SK-N-SH (cell line): ENCODE data around the gene FBXW10B. TPM values are rescaled to one million over a fixed set of nuclear protein-coding genes. Genes with fewer than 3 reads are reported as not detected.

Experiments used
- CTCF ChIA-PET: fragments of 300-600, 350-600 bp; formaldehyde crosslinking; extraction: SDS; loops from one replicate; lab custom pipeline; 2021; lab: Yijun Ruan, JAX
- POLR2A ChIA-PET: fragments of 350-600 bp; sonication (Branson Sonifier 250); formaldehyde crosslinking; extraction: SDS; loops from one replicate; lab custom pipeline; 2020; ENCODE audit warnings: antibody characterized with exemption, inconsistent platforms; lab: Yijun Ruan, JAX
- DNase-seq: peaks from one replicate; pipeline ENCODE4 v3.0.0; 2012
- H2AFZ ChIP-seq: fragments of 200-600 bp; sonication (generic); 2 replicates; pipeline ENCODE4 v1.8.1; 2016; ENCODE audit warnings: antibody characterized with exemption, mild to moderate bottlenecking, low read depth
- H3F3A ChIP-seq: fragments of 200-600 bp; sonication (generic); replicated peaks from 2 replicates; pipeline ENCODE3; 2016; ENCODE audit warnings: antibody characterized with exemption, mild to moderate bottlenecking; ENCODE audit not compliant: insufficient read depth
- H3K27ac ChIP-seq, 2 experiments: fragments of 200-500 bp in 1 of 2; fragments of 200-600 bp in 1 of 2; sonication (Bioruptor generic) in 1 of 2; sonication (generic), shearing (Covaris generic) in 1 of 2; 2 replicates each; pipeline versions ENCODE4 v1.5.1 to v1.6.1; 2014 to 2016; ENCODE audit warnings: low read depth in 2 of 2, inconsistent platforms in 1 of 2, low read length in 1 of 2, mild to moderate bottlenecking in 1 of 2, mixed read lengths in 1 of 2
- H3K27me3 ChIP-seq: fragments of 200-600 bp; sonication (generic), shearing (Covaris generic); 2 replicates; pipeline ENCODE4 v1.6.1; 2016; ENCODE audit warnings: mixed run types; ENCODE audit not compliant: insufficient read depth
- H3K36me3 ChIP-seq, 2 experiments: fragments of 200-500 bp in 1 of 2; fragments of 200-600 bp in 1 of 2; sonication (Bioruptor generic) in 1 of 2; sonication (generic) in 1 of 2; replicated peaks in 1 of 2; 2 replicates each; pipeline versions ENCODE3 to v1.5.1; 2014 to 2016; ENCODE audit warnings: low read length in 1 of 2, mild to moderate bottlenecking in 1 of 2; ENCODE audit not compliant: insufficient read depth in 2 of 2, control insufficient read depth in 1 of 2
- H3K4me1 ChIP-seq, 2 experiments: fragments of 200-500 bp in 1 of 2; fragments of 200-600 bp in 1 of 2; sonication (Bioruptor generic) in 1 of 2; sonication (generic), shearing (Covaris generic) in 1 of 2; 2 replicates each; pipeline versions ENCODE4 v1.5.1 to v1.6.1; 2014 to 2016; ENCODE audit warnings: low read depth in 1 of 2, low read length in 1 of 2, mixed run types in 1 of 2; ENCODE audit not compliant: insufficient read depth in 2 of 2, control insufficient read depth in 1 of 2
- H3K4me2 ChIP-seq: fragments of 200-600 bp; sonication (generic), shearing (Covaris generic); 2 replicates; pipeline ENCODE4 v1.6.1; 2017; ENCODE audit warnings: mixed run types
- H3K4me3 ChIP-seq, 2 experiments: fragments of 200-500 bp in 1 of 2; fragments of 200-600 bp in 1 of 2; sonication (Bioruptor generic) in 1 of 2; sonication (generic), shearing (Covaris generic) in 1 of 2; 2 replicates each; pipeline versions ENCODE4 v1.5.1 to v1.8.1; 2014 to 2016; ENCODE audit warnings: low read depth in 2 of 2, inconsistent platforms in 1 of 2, low read length in 1 of 2, mild to moderate bottlenecking in 1 of 2, mixed read lengths in 1 of 2, moderate library complexity in 1 of 2
- H3K79me2 ChIP-seq: fragments of 200-600 bp; sonication (generic); 2 replicates; pipeline ENCODE4 v1.8.1; 2017; ENCODE audit warnings: mild to moderate bottlenecking; ENCODE audit not compliant: insufficient read depth
- H3K9ac ChIP-seq: fragments of 200-600 bp; sonication (generic); 2 replicates; pipeline ENCODE4 v1.6.1; 2017; ENCODE audit warnings: mixed run types
- H3K9me2 ChIP-seq: fragments of 200-600 bp; sonication (generic); 2 replicates; pipeline ENCODE4 v1.6.1; 2017; ENCODE audit warnings: mixed run types
- H3K9me3 ChIP-seq: fragments of 200-600 bp; sonication (generic); 2 replicates; pipeline ENCODE4 v1.6.1; 2017; ENCODE audit warnings: mixed run types, mild to moderate bottlenecking, moderate library complexity
- H4K20me1 ChIP-seq: fragments of 200-600 bp; sonication (generic); 2 replicates; pipeline ENCODE4 v1.6.1; 2017; ENCODE audit warnings: mild to moderate bottlenecking, mixed run types; ENCODE audit not compliant: insufficient read depth
- CHD2 ChIP-seq: fragments of 150-350 bp; IDR thresholded peaks from 2 replicates; pipeline ENCODE4 v1.6.1; 2018; ENCODE audit warnings: low read length; ENCODE audit not compliant: partially characterized antibody
- EZH2phosphoT487 ChIP-seq: fragments of 200-600 bp; sonication (generic); IDR thresholded peaks from 2 replicates; pipeline ENCODE4 v1.6.1; 2017; ENCODE audit warnings: low read depth, mixed run types, mild to moderate bottlenecking, antibody characterized with exemption, moderate library complexity, borderline replicate concordance
- FOXM1 ChIP-seq: IDR thresholded peaks from 2 replicates; pipeline ENCODE4 v1.4.0; 2012; ENCODE audit warnings: low read depth, mild to moderate bottlenecking
- GATA2 ChIP-seq: sonication (generic); formaldehyde crosslinking; IDR thresholded peaks from 2 replicates; pipeline ENCODE4 v1.5.0; 2020; ENCODE audit warnings: mild to moderate bottlenecking, missing genetic modification reagents
- IRF3 ChIP-seq: fragments of 150-350 bp; IDR thresholded peaks from 2 replicates; pipeline ENCODE4 v1.6.1; 2016; ENCODE audit warnings: mild to moderate bottlenecking, low read depth, low read length
- JUND ChIP-seq: IDR thresholded peaks from 2 replicates; pipeline ENCODE4 v1.4.0; 2012
- MEF2A ChIP-seq: IDR thresholded peaks from 2 replicates; pipeline ENCODE4 v1.4.0; 2012; ENCODE audit warnings: low read depth, borderline replicate concordance
- NRF1 ChIP-seq: IDR thresholded peaks from 2 replicates; pipeline ENCODE4 v1.6.1; 2012; ENCODE audit warnings: low read depth, mild to moderate bottlenecking, low read length
- PBX3 ChIP-seq: IDR thresholded peaks from 2 replicates; pipeline ENCODE4; 2012
- RCOR1 ChIP-seq: fragments of 150-350 bp; IDR thresholded peaks from 2 replicates; pipeline ENCODE4 v1.6.1; 2017; ENCODE audit warnings: antibody characterized with exemption, low read length
- RXRA ChIP-seq: IDR thresholded peaks from 2 replicates; pipeline ENCODE4 v1.4.0; 2012; ENCODE audit warnings: low read depth, mild to moderate bottlenecking, borderline replicate concordance
- TCF12 ChIP-seq: IDR thresholded peaks from 2 replicates; pipeline ENCODE4 v1.4.0; 2012
- TEAD4 ChIP-seq: IDR thresholded peaks from 2 replicates; pipeline ENCODE4 v1.4.0; 2012; ENCODE audit warnings: mild to moderate bottlenecking, borderline replicate concordance; ENCODE audit not compliant: insufficient read depth
- YY1 ChIP-seq: IDR thresholded peaks from 2 replicates; pipeline ENCODE4 v1.4.0; 2012; ENCODE audit warnings: low read depth, mild to moderate bottlenecking
- ZBTB33 ChIP-seq: IDR thresholded peaks from 2 replicates; pipeline ENCODE4 v1.4.0; 2012; ENCODE audit warnings: low read depth, borderline replicate concordance
- WGBS: methylation state at CpG from one replicate; pipeline ENCODE4 v1.1.6; 2017; ENCODE audit warnings: low lambda C conversion rate; 5-methylcytosine and 5-hydroxymethylcytosine counted together
- polyA plus RNA-seq, 3 experiments: library from polyadenylated mRNA; depleted of rRNA; stranded (reverse); fragments of >200 nt; gene quantifications; 2 replicates each; pipeline ENCODE4 v1.2.3, GENCODE V29; 2012
- TF ChIP-seq, protein P1 (sequence below): fragments of 150-350 bp; IDR thresholded peaks from 2 replicates; pipeline ENCODE4 v1.6.1; 2017; ENCODE audit warnings: antibody characterized with exemption, low read length, low read depth, borderline replicate concordance
- TF ChIP-seq, protein P2 (sequence below): IDR thresholded peaks from 2 replicates; pipeline ENCODE4 v1.4.0; 2012; ENCODE audit warnings: low read depth, borderline replicate concordance
- TF ChIP-seq, protein P3 (sequence below): fragments of 200-600 bp; sonication (generic); IDR thresholded peaks from 2 replicates; pipeline ENCODE4 v1.6.1; 2017; ENCODE audit warnings: antibody characterized with exemption, mild to moderate bottlenecking, moderate library complexity

The FBXW10B gene
- polyA plus RNA-seq, 1 of the 3 experiments (the other 2 are of a cell fraction): 0.46 TPM

GRCh38 chr17:15649861-15650421 is 30.4 kb upstream of the FBXW10B start:
- Histone ChIP-seq H4K20me1 (no peaks in the 10 kb centered on the region), H3K27me3 (no peaks in the 10 kb centered on the region), H2AFZ (no peak overlapping the region), H3K9me2 (no peaks in the 10 kb centered on the region), H3K4me1 (peaks cover 23 to 28% of the 10 kb centered on the region in 2 experiments), H3K4me2 (peak overlapping the region; percentile 91), H3K79me2 (peaks cover 30% of the 10 kb centered on the region; the same call in 1 of the 2 replicates), H3K9me3 (no peaks in the 10 kb centered on the region), H3K9ac (peak overlapping the region; percentile 68; the same call in 1 of the 2 replicates), H3K36me3 (no peaks in the 10 kb centered on the region), H3F3A (peaks cover 4% of the 10 kb centered on the region), H3K27ac (peak overlapping the region in 1 of 2 experiments; percentile 31; a peak in 1 of 4 replicates), H3K4me3 (peak overlapping the region; percentile 46 to 85; a peak in 3 of 4 replicates)
- ChIA-PET CTCF (interaction anchor here (0.8 to 1.4 kb wide), 2 partner anchors 8 to 147 kb away, joined by 3 to 4 read pairs; no protein-coding TSS in a partner anchor), POLR2A (no interaction called here)
- 42% methylated on average over 6 of the region's 6 CpGs for WGBS
- no peak for DNase-seq
- TF ChIP-seq, protein P1, sequence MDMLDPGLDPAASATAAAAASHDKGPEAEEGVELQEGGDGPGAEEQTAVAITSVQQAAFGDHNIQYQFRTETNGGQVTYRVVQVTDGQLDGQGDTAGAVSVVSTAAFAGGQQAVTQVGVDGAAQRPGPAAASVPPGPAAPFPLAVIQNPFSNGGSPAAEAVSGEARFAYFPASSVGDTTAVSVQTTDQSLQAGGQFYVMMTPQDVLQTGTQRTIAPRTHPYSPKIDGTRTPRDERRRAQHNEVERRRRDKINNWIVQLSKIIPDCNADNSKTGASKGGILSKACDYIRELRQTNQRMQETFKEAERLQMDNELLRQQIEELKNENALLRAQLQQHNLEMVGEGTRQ: no peak
- TF ChIP-seq PBX3: 0 out of 2 replicates have a peak, but pooled peaks have one; percentile 6
- no peak for TF ChIP-seq RXRA
- TF ChIP-seq JUND: no peak
- TF ChIP-seq EZH2phosphoT487: no peak
- TF ChIP-seq IRF3: no peak
- no peak for TF ChIP-seq CHD2
- TF ChIP-seq, protein P2, sequence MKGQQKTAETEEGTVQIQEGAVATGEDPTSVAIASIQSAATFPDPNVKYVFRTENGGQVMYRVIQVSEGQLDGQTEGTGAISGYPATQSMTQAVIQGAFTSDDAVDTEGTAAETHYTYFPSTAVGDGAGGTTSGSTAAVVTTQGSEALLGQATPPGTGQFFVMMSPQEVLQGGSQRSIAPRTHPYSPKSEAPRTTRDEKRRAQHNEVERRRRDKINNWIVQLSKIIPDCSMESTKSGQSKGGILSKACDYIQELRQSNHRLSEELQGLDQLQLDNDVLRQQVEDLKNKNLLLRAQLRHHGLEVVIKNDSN: no peak
- 0 out of 2 replicates have a peak, but pooled peaks have one; percentile 13 for TF ChIP-seq TCF12
- TF ChIP-seq TEAD4: no peak
- no peak for TF ChIP-seq YY1

GRCh38 chr17:15648386-15648785 is 28.9 kb upstream of the FBXW10B start:
- no peaks in the 10 kb centered on the region for H3K27me3 ChIP-seq
- CTCF ChIA-PET: no interaction called here
- H3K9ac ChIP-seq: no peak overlapping the region
- no peak overlapping the region for H3K27ac ChIP-seq
- H3K36me3 ChIP-seq: no peaks in the 10 kb centered on the region
- 52% methylated on average over 3 of the region's 5 CpGs for WGBS
- H3K9me3 ChIP-seq: no peaks in the 10 kb centered on the region
- H3K4me1 ChIP-seq: peaks cover 23 to 28% of the 10 kb centered on the region in 2 experiments
- H2AFZ ChIP-seq: no peak overlapping the region
- peak overlapping the region; percentile 49; the same call in 1 of the 2 replicates for H3K4me2 ChIP-seq
- peaks cover 4% of the 10 kb centered on the region for H3F3A ChIP-seq
- POLR2A ChIA-PET: no interaction called here
- no peak overlapping the region for H3K4me3 ChIP-seq
- no peaks in the 10 kb centered on the region for H3K9me2 ChIP-seq
- H3K79me2 ChIP-seq: peaks cover 30% of the 10 kb centered on the region; the same call in 1 of the 2 replicates
- H4K20me1 ChIP-seq: no peaks in the 10 kb centered on the region
- no peak for DNase-seq
- no peak for TF ChIP-seq MEF2A
- TF ChIP-seq, protein P3, sequence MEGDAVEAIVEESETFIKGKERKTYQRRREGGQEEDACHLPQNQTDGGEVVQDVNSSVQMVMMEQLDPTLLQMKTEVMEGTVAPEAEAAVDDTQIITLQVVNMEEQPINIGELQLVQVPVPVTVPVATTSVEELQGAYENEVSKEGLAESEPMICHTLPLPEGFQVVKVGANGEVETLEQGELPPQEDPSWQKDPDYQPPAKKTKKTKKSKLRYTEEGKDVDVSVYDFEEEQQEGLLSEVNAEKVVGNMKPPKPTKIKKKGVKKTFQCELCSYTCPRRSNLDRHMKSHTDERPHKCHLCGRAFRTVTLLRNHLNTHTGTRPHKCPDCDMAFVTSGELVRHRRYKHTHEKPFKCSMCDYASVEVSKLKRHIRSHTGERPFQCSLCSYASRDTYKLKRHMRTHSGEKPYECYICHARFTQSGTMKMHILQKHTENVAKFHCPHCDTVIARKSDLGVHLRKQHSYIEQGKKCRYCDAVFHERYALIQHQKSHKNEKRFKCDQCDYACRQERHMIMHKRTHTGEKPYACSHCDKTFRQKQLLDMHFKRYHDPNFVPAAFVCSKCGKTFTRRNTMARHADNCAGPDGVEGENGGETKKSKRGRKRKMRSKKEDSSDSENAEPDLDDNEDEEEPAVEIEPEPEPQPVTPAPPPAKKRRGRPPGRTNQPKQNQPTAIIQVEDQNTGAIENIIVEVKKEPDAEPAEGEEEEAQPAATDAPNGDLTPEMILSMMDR: no peak
- no peak for TF ChIP-seq GATA2 (CRISPR knock-in tag)
- TF ChIP-seq, protein P2: no peak
- TF ChIP-seq NRF1: no peak
- no peak for TF ChIP-seq RCOR1
- no peak for TF ChIP-seq ZBTB33
- TF ChIP-seq YY1: no peak
- no peak for TF ChIP-seq FOXM1
